NCI-H187 treated with DMSO at 0.1 percent for 48 hours (cell line): ENCODE data around the gene CFAP69.
"Not testable (repeated sequence)": the region's sequence is repeated elsewhere in the genome, so short reads cannot be mapped to it uniquely, and the experiment has no call there.

Experiments used
- DNase-seq: peaks from one replicate; lab custom pipeline; 2025; lab: John Stamatoyannopoulos, UW

Gene CFAP69

DNA sequence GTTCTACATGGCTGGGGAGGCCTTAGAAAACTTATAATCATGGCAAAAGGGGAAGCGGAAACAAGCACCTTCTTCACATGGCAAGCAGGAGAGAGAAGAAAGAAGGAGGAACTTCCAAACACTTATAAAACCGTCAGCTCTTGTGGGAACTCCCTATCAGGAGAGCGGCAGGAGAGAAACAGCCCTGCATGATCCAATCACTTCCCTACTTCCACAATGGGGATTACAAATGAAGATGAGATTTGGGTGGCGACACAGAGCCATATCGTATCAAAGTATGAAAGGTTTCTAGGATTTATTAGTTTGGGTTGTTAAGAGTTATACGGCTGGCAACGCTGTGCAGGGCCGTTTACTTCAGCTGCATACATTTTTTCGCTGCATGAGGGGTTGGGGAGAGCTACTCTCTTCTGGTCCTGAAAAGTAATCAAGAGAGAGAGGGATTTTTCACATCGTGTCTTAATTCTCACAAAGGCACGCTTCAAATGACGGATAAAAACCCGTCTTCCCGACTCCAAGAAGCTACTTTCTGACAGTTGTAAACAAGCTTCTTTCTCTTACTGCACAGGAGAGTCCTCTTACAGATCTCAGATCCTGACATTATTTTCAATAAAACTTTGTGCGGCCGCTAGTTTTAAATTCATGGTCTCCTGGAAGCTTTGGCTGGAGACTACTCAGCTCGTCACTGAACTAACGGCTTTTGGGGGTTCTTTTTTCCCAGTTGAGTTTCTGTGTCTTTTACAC is 100.8 kb downstream of the CFAP69 start:
- no peak for DNase-seq

DNA sequence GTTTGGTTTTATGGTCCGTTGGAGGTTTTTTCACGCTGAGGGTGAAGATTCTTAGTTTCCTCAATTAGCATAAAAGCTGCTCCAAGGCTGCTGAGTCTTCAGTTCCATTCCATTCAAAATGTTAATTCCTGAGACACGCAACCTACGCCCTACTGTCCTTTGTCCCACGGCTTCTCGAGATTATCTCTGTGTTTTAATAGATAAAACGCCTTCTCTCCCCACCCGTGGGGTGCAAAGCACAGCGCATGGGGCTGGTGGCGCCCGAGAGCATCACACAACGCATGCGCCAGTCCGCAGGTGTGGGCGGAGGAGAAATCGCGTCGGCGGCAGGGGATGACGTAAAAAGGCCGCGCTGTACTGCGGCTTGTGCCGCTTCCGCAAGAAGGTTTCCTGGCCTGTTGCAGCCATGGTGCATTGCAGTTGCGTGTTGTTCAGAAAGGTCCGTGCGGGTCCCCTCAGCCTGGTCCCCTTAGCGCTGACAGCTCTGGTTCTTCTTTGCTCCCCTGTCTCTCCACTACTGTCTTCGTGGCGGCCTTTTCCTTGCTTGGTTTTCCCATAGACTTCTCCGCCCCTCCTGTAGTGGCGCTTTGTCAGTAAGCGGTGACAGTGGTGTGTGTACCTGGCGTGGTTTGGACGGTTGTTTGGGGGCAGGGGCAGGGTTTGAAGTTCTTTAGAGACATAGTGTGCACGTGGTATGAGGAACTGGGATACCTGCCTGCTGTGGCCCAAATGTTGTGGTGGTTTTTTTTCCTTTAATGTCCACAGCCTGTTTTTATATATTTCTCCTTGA is 101.6 kb downstream of the CFAP69 start, which contains the start of gene GTPBP10:
Gene GTPBP10 (plus strand): TSS at position 381 of the 790 bp plus-strand sequence. CDS start 26 bp downstream, at position 407.
- peak; percentile 84 for DNase-seq

DNA sequence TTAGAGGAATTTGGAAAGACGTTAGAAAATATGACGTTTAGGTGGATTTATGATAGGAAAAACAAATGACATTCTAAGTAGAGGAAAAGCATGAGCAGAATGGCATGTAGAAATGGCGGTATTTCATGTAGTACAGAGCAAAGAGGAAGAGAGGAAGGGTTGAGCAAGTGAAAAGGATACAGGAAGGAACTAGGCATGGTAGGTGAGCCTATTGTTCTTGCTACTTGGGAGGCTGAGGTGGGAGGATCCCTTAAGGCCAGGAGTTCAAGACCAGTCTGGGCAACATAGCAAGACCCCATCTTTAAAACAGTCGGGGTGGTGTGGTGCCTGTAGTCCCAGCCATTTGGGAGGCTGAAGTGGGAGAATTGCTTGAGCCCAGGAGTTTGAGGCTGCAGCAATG is 102.8 kb downstream of the CFAP69 start:
- no peak for DNase-seq

DNA sequence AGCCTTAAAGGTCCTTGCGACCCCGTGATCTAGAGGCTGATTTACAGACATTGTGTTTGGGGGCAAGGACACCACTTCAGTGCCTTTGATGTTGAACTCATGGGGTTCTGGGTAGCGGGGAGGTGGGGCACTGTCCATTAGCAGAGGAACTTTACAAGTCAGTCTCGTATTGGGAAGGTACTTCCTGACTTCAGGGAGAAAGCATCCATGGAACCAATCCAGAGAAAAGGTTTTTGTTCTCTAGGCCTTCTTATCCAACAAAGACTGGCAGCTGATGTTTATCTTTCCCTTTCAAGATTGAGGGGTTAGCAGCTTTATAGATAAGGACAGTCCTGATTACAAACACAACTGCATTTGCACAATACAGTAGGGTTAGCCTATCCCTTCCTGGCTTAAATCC is 104.3 kb downstream of the CFAP69 start:
- DNase-seq = no peak

DNA sequence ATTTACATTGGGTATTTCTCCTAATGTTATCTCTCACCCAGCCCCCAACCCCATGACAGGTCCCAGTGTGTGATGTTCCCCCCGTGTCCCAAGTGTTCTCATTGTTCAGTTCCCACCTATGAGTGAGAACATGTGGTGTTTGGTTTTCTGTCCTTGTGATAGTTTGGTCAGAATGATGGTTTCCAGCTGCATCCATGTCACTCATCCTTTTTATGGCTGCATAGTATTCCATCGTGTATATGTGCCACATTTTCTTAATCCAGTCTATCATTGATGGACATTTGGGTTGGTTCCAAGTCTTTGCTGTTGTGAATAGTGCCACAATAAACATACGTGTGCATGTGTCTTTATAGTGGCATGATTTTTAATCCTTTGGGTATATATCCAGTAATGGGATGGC is 105.1 kb downstream of the CFAP69 start:
- DNase-seq = not testable (repeated sequence)

DNA sequence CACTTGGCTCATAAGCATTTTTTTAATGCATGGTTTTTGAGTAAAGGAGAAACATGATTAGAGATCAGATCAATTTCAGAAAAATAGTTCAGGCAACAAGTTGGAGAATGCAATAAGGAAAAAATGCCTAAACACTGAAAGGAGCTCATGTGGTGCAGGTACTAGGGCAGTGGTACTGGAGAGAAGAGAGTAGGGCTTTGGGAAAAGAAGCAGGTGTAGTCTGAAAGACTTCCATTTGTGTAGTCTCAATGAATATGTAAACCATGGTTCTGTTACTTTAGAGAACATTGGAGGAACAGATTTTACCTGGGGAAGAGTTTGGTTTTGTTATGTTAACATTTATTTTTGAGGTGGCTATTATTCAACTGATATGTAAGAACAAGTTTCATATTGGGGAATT is 107.0 kb downstream of the CFAP69 start:
- no peak for DNase-seq
